SK-N-SH (cell line): Measurements from ENCODE around the gene HPS5. TPM values are rescaled to one million over a fixed set of nuclear protein-coding genes. Genes with fewer than 3 reads are reported as not detected.

Experiments used
- CTCF ChIA-PET: fragments of 300-600, 350-600 bp; formaldehyde crosslinking; extraction: SDS; loops from one replicate; lab custom pipeline; 2021; lab: Yijun Ruan, JAX
- POLR2A ChIA-PET: fragments of 350-600 bp; sonication (Branson Sonifier 250); formaldehyde crosslinking; extraction: SDS; loops from one replicate; lab custom pipeline; 2020; ENCODE audit warnings: antibody characterized with exemption, inconsistent platforms; lab: Yijun Ruan, JAX
- DNase-seq: peaks from one replicate; pipeline ENCODE4 v3.0.0; 2012
- H2AFZ ChIP-seq: fragments of 200-600 bp; sonication (generic); 2 replicates; pipeline ENCODE4 v1.8.1; 2016; ENCODE audit warnings: antibody characterized with exemption, mild to moderate bottlenecking, low read depth
- H3F3A ChIP-seq: fragments of 200-600 bp; sonication (generic); replicated peaks from 2 replicates; pipeline ENCODE3; 2016; ENCODE audit warnings: antibody characterized with exemption, mild to moderate bottlenecking; ENCODE audit not compliant: insufficient read depth
- H3K27ac ChIP-seq, 2 experiments: fragments of 200-500 bp in 1 of 2; fragments of 200-600 bp in 1 of 2; sonication (Bioruptor generic) in 1 of 2; sonication (generic), shearing (Covaris generic) in 1 of 2; 2 replicates each; pipeline versions ENCODE4 v1.5.1 to v1.6.1; 2014 to 2016; ENCODE audit warnings: low read depth in 2 of 2, inconsistent platforms in 1 of 2, low read length in 1 of 2, mild to moderate bottlenecking in 1 of 2, mixed read lengths in 1 of 2
- H3K27me3 ChIP-seq: fragments of 200-600 bp; sonication (generic), shearing (Covaris generic); 2 replicates; pipeline ENCODE4 v1.6.1; 2016; ENCODE audit warnings: mixed run types; ENCODE audit not compliant: insufficient read depth
- H3K36me3 ChIP-seq, 2 experiments: fragments of 200-500 bp in 1 of 2; fragments of 200-600 bp in 1 of 2; sonication (Bioruptor generic) in 1 of 2; sonication (generic) in 1 of 2; replicated peaks in 1 of 2; 2 replicates each; pipeline versions ENCODE3 to v1.5.1; 2014 to 2016; ENCODE audit warnings: low read length in 1 of 2, mild to moderate bottlenecking in 1 of 2; ENCODE audit not compliant: insufficient read depth in 2 of 2, control insufficient read depth in 1 of 2
- H3K4me1 ChIP-seq, 2 experiments: fragments of 200-500 bp in 1 of 2; fragments of 200-600 bp in 1 of 2; sonication (Bioruptor generic) in 1 of 2; sonication (generic), shearing (Covaris generic) in 1 of 2; 2 replicates each; pipeline versions ENCODE4 v1.5.1 to v1.6.1; 2014 to 2016; ENCODE audit warnings: low read depth in 1 of 2, low read length in 1 of 2, mixed run types in 1 of 2; ENCODE audit not compliant: insufficient read depth in 2 of 2, control insufficient read depth in 1 of 2
- H3K4me2 ChIP-seq: fragments of 200-600 bp; sonication (generic), shearing (Covaris generic); 2 replicates; pipeline ENCODE4 v1.6.1; 2017; ENCODE audit warnings: mixed run types
- H3K4me3 ChIP-seq, 2 experiments: fragments of 200-500 bp in 1 of 2; fragments of 200-600 bp in 1 of 2; sonication (Bioruptor generic) in 1 of 2; sonication (generic), shearing (Covaris generic) in 1 of 2; 2 replicates each; pipeline versions ENCODE4 v1.5.1 to v1.8.1; 2014 to 2016; ENCODE audit warnings: low read depth in 2 of 2, inconsistent platforms in 1 of 2, low read length in 1 of 2, mild to moderate bottlenecking in 1 of 2, mixed read lengths in 1 of 2, moderate library complexity in 1 of 2
- H3K79me2 ChIP-seq: fragments of 200-600 bp; sonication (generic); 2 replicates; pipeline ENCODE4 v1.8.1; 2017; ENCODE audit warnings: mild to moderate bottlenecking; ENCODE audit not compliant: insufficient read depth
- H3K9ac ChIP-seq: fragments of 200-600 bp; sonication (generic); 2 replicates; pipeline ENCODE4 v1.6.1; 2017; ENCODE audit warnings: mixed run types
- H3K9me2 ChIP-seq: fragments of 200-600 bp; sonication (generic); 2 replicates; pipeline ENCODE4 v1.6.1; 2017; ENCODE audit warnings: mixed run types
- H3K9me3 ChIP-seq: fragments of 200-600 bp; sonication (generic); 2 replicates; pipeline ENCODE4 v1.6.1; 2017; ENCODE audit warnings: mixed run types, mild to moderate bottlenecking, moderate library complexity
- H4K20me1 ChIP-seq: fragments of 200-600 bp; sonication (generic); 2 replicates; pipeline ENCODE4 v1.6.1; 2017; ENCODE audit warnings: mild to moderate bottlenecking, mixed run types; ENCODE audit not compliant: insufficient read depth
- CHD2 ChIP-seq: fragments of 150-350 bp; IDR thresholded peaks from 2 replicates; pipeline ENCODE4 v1.6.1; 2018; ENCODE audit warnings: low read length; ENCODE audit not compliant: partially characterized antibody
- CTCF ChIP-seq: fragments of 200-600 bp; sonication (generic); IDR thresholded peaks from 2 replicates; pipeline ENCODE4 v1.6.1; 2017; ENCODE audit warnings: antibody characterized with exemption, mild to moderate bottlenecking, moderate library complexity
- ELF1 ChIP-seq: IDR thresholded peaks from 2 replicates; pipeline ENCODE4 v1.4.0; 2012
- EP300 ChIP-seq, 2 experiments: IDR thresholded peaks; 2 replicates each; pipeline versions ENCODE4 v1.4.0 to v1.6.1; 2012; ENCODE audit warnings: borderline replicate concordance in 1 of 2, low read depth in 1 of 2, low read length in 1 of 2
- EZH2phosphoT487 ChIP-seq: fragments of 200-600 bp; sonication (generic); IDR thresholded peaks from 2 replicates; pipeline ENCODE4 v1.6.1; 2017; ENCODE audit warnings: low read depth, mixed run types, mild to moderate bottlenecking, antibody characterized with exemption, moderate library complexity, borderline replicate concordance
- FOSL2 ChIP-seq: IDR thresholded peaks from 2 replicates; pipeline ENCODE4 v1.4.0; 2012; ENCODE audit warnings: low read depth, mild to moderate bottlenecking, moderate library complexity, borderline replicate concordance
- FOXJ3 ChIP-seq: sonication (generic); formaldehyde crosslinking; IDR thresholded peaks from 2 replicates; pipeline ENCODE4 v1.5.1; 2020; ENCODE audit warnings: mild to moderate bottlenecking, missing genetic modification reagents
- JUND ChIP-seq: IDR thresholded peaks from 2 replicates; pipeline ENCODE4 v1.4.0; 2012
- MEF2A ChIP-seq: IDR thresholded peaks from 2 replicates; pipeline ENCODE4 v1.4.0; 2012; ENCODE audit warnings: low read depth, borderline replicate concordance
- MXI1 ChIP-seq: IDR thresholded peaks from 2 replicates; pipeline ENCODE4 v1.6.1; 2012; ENCODE audit warnings: mild to moderate bottlenecking, low read depth, low read length, improper control_type of control experiment
- NRF1 ChIP-seq: IDR thresholded peaks from 2 replicates; pipeline ENCODE4 v1.6.1; 2012; ENCODE audit warnings: low read depth, mild to moderate bottlenecking, low read length
- POLR2AphosphoS5 ChIP-seq: IDR thresholded peaks from 2 replicates; pipeline ENCODE4 v1.6.1; 2012; ENCODE audit warnings: low read depth, low read length
- RAD21 ChIP-seq: IDR thresholded peaks from 2 replicates; pipeline ENCODE4 v1.6.1; 2012; ENCODE audit warnings: mild to moderate bottlenecking, low read length
- RFX5 ChIP-seq: IDR thresholded peaks from 2 replicates; pipeline ENCODE4 v1.6.1; 2012; ENCODE audit warnings: mild to moderate bottlenecking, improper control_type of control experiment, low read length
- RXRA ChIP-seq: IDR thresholded peaks from 2 replicates; pipeline ENCODE4 v1.4.0; 2012; ENCODE audit warnings: low read depth, mild to moderate bottlenecking, borderline replicate concordance
- SIN3A ChIP-seq: IDR thresholded peaks from 2 replicates; pipeline ENCODE4 v1.6.1; 2012; ENCODE audit warnings: low read depth, mild to moderate bottlenecking, low read length, moderate library complexity, borderline replicate concordance
- TEAD4 ChIP-seq: IDR thresholded peaks from 2 replicates; pipeline ENCODE4 v1.4.0; 2012; ENCODE audit warnings: mild to moderate bottlenecking, borderline replicate concordance; ENCODE audit not compliant: insufficient read depth
- YY1 ChIP-seq: IDR thresholded peaks from 2 replicates; pipeline ENCODE4 v1.4.0; 2012; ENCODE audit warnings: low read depth, mild to moderate bottlenecking
- ZBTB33 ChIP-seq: IDR thresholded peaks from 2 replicates; pipeline ENCODE4 v1.4.0; 2012; ENCODE audit warnings: low read depth, borderline replicate concordance
- WGBS: methylation state at CpG from one replicate; pipeline ENCODE4 v1.1.6; 2017; ENCODE audit warnings: low lambda C conversion rate; 5-methylcytosine and 5-hydroxymethylcytosine counted together
- polyA plus RNA-seq, 3 experiments: library from polyadenylated mRNA; depleted of rRNA; stranded (reverse); fragments of >200 nt; gene quantifications; 2 replicates each; pipeline ENCODE4 v1.2.3, GENCODE V29; 2012
- TF ChIP-seq, protein P1 (sequence below): IDR thresholded peaks from 2 replicates; pipeline ENCODE4 v1.6.1; 2012; ENCODE audit warnings: mild to moderate bottlenecking, low read depth, low read length, moderate library complexity
- TF ChIP-seq, protein P2 (sequence below): IDR thresholded peaks from 2 replicates; pipeline ENCODE4 v1.4.0; 2012; ENCODE audit warnings: low read depth, borderline replicate concordance

HPS5 gene
- polyA plus RNA-seq, 1 of the 3 experiments (the other 2 are of a cell fraction) = 8.2 TPM

- CTCF ChIA-PET = no interaction called here
Observed at GRCh38 chr11:18295316-18295715, 26.6 kb downstream of the HPS5 start.

DNA sequence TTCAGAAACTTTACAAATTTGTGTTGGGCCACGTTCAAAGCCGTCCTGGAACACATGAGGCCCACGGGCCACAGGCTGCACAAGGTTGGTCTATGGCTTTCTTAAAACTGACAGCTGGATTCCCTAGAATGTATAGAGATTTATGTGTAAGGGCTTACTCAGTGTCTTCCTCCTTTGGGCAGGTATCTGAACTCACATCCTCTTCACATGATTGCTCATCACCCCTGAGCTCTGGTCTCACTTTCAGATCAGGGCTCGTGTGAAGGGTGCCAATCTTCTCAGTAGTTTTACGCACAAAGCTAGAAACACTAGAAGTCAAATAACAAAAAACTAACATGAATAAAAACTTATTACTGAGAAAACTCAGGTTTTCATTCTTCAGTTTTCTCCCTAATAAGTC is 27.1 kb downstream of the HPS5 start:
- no peak for DNase-seq
- Histone ChIP-seq H3K27ac (no peak overlapping the region), H3K4me2 (no peak overlapping the region), H3F3A (no peaks in the 10 kb centered on the region), H3K9ac (no peak overlapping the region), H2AFZ (no peak overlapping the region), H3K9me2 (no peaks in the 10 kb centered on the region), H3K79me2 (no peaks in the 10 kb centered on the region), H3K36me3 (peaks cover 74 to 78% of the 10 kb centered on the region in 2 experiments), H3K27me3 (no peaks in the 10 kb centered on the region), H3K4me1 (no peaks in the 10 kb centered on the region), H3K4me3 (no peak overlapping the region), H4K20me1 (no peaks in the 10 kb centered on the region), H3K9me3 (no peaks in the 10 kb centered on the region)
- WGBS = 93% methylated on average over 5 of the region's 5 CpGs
- ChIA-PET CTCF (no interaction called here), POLR2A (no interaction called here)
- TF ChIP-seq, protein P1, sequence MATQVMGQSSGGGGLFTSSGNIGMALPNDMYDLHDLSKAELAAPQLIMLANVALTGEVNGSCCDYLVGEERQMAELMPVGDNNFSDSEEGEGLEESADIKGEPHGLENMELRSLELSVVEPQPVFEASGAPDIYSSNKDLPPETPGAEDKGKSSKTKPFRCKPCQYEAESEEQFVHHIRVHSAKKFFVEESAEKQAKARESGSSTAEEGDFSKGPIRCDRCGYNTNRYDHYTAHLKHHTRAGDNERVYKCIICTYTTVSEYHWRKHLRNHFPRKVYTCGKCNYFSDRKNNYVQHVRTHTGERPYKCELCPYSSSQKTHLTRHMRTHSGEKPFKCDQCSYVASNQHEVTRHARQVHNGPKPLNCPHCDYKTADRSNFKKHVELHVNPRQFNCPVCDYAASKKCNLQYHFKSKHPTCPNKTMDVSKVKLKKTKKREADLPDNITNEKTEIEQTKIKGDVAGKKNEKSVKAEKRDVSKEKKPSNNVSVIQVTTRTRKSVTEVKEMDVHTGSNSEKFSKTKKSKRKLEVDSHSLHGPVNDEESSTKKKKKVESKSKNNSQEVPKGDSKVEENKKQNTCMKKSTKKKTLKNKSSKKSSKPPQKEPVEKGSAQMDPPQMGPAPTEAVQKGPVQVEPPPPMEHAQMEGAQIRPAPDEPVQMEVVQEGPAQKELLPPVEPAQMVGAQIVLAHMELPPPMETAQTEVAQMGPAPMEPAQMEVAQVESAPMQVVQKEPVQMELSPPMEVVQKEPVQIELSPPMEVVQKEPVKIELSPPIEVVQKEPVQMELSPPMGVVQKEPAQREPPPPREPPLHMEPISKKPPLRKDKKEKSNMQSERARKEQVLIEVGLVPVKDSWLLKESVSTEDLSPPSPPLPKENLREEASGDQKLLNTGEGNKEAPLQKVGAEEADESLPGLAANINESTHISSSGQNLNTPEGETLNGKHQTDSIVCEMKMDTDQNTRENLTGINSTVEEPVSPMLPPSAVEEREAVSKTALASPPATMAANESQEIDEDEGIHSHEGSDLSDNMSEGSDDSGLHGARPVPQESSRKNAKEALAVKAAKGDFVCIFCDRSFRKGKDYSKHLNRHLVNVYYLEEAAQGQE = no peak
- TF ChIP-seq CHD2 (no peak), SIN3A (no peak), CTCF (no peak), TEAD4 (no peak), FOXJ3 (CRISPR knock-in tag) (no peak), ELF1 (no peak), FOSL2 (no peak), POLR2AphosphoS5 (no peak), EZH2phosphoT487 (no peak), RAD21 (no peak), ZBTB33 (no peak), MXI1 (no peak), NRF1 (no peak), JUND (no peak), MEF2A (no peak), YY1 (no peak), RFX5 (no peak)

More at GRCh38 chr11:18295316-18295715, 26.6 kb downstream of the HPS5 start:
- H3K36me3 ChIP-seq = peaks cover 74 to 81% of the 10 kb centered on the region in 2 experiments
- no peaks in the 10 kb centered on the region for H3K79me2 ChIP-seq
- DNase-seq = no peak
- no peaks in the 10 kb centered on the region for H3F3A ChIP-seq
- no peaks in the 10 kb centered on the region for H3K4me1 ChIP-seq
- TF ChIP-seq, protein P2, sequence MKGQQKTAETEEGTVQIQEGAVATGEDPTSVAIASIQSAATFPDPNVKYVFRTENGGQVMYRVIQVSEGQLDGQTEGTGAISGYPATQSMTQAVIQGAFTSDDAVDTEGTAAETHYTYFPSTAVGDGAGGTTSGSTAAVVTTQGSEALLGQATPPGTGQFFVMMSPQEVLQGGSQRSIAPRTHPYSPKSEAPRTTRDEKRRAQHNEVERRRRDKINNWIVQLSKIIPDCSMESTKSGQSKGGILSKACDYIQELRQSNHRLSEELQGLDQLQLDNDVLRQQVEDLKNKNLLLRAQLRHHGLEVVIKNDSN = no peak
- no peak for TF ChIP-seq CHD2
- TF ChIP-seq EP300 (IDR thresholded peaks at IDR 0.05; ENCODE audit: borderline replicate concordance in 1 of 2, low read depth in 1 of 2, low read length in 1 of 2) = no peak
- no peak for TF ChIP-seq JUND
- no peak for TF ChIP-seq RXRA
- no peaks in the 10 kb centered on the region for H4K20me1 ChIP-seq
- H3K9ac ChIP-seq = no peak overlapping the region
- no peak overlapping the region for H2AFZ ChIP-seq
- H3K4me3 ChIP-seq = no peak overlapping the region
- no peak overlapping the region for H3K4me2 ChIP-seq
- no peaks in the 10 kb centered on the region for H3K27me3 ChIP-seq
- POLR2A ChIA-PET = no interaction called here
- no peak overlapping the region for H3K27ac ChIP-seq
- H3K9me2 ChIP-seq = no peaks in the 10 kb centered on the region
- 99% methylated on average over 2 of the region's 2 CpGs for WGBS
- H3K9me3 ChIP-seq = no peaks in the 10 kb centered on the region
